Endothelial cell of umbilical vein (primary cell): ENCODE data around the gene ZNF831.

Experiments
- CTCF ChIP-seq, 2 donors: IDR thresholded peaks; 1 replicate in 1 of 2; 2 replicates in 1 of 2; pipeline ENCODE4 v1.5.1; 2011; ENCODE audit warnings: low read length in 2 of 2, mild to moderate bottlenecking in 2 of 2, moderate library complexity in 2 of 2, control low read depth in 1 of 2, inconsistent platforms in 1 of 2, low read depth in 1 of 2; ENCODE audit not compliant: insufficient read depth in 1 of 2; ENCODE audit errors: extremely low read depth in 1 of 2
- EZH2 ChIP-seq: IDR thresholded peaks from 2 replicates; pipeline ENCODE4 v1.6.1; 2012; ENCODE audit warnings: borderline replicate concordance, low read depth, mild to moderate bottlenecking, moderate library complexity, low read length, inconsistent platforms; ENCODE audit not compliant: severe bottlenecking
- MAX ChIP-seq: IDR thresholded peaks from 2 replicates; pipeline ENCODE4 v1.6.1; 2011; ENCODE audit not compliant: insufficient read depth, insufficient read length
- MYC ChIP-seq: IDR thresholded peaks from one replicate; pipeline ENCODE4 v1.6.1; 2011; ENCODE audit warnings: mild to moderate bottlenecking, low read depth, low read length
- POLR2A ChIP-seq: IDR thresholded peaks from 2 replicates; pipeline ENCODE4 v1.6.1; 2012; ENCODE audit warnings: low read depth, mild to moderate bottlenecking, control low read depth, low read length
- POLR2AphosphoS5 ChIP-seq: IDR thresholded peaks from 2 replicates; pipeline ENCODE4 v1.6.1; 2012; ENCODE audit warnings: low read depth, mild to moderate bottlenecking, control low read depth, low read length, moderate library complexity; ENCODE audit not compliant: insufficient read depth

- TF ChIP-seq POLR2A (no peak), CTCF (IDR thresholded peaks at IDR 0.05; ENCODE audit: extremely low read depth in 1 of 2, insufficient read depth in 1 of 2, low read depth in 1 of 2, low read length in 2 of 2) (no peak), POLR2AphosphoS5 (no peak), EZH2 (no peak), MYC (no peak), MAX (no peak)
Measured at GRCh38 chr20:59175861-59176260, 12.2 kb downstream of the ZNF831 start.
